H7 (cell line): ENCODE measurements around the gene TBCD. TPM values are rescaled to one million over a fixed set of nuclear protein-coding genes. Genes with fewer than 3 reads are reported as not detected.
A peak's percentile ranks its signal among the peaks of the same experiment; 100 is the strongest.

ENCODE experiments used
- DNase-seq: peaks from one replicate; pipeline ENCODE4 v3.0.0; 2012
- H3K27me3 ChIP-seq: 2 replicates; pipeline ENCODE4 v1.6.0; 2011; ENCODE audit warnings: mild to moderate bottlenecking, low read length; ENCODE audit not compliant: control insufficient read depth, insufficient read depth
- H3K36me3 ChIP-seq: replicated peaks from 2 replicates; pipeline ENCODE4 v1.5.1; 2011; ENCODE audit warnings: low read length; ENCODE audit not compliant: control insufficient read depth, insufficient read depth
- H3K4me3 ChIP-seq: 2 replicates; pipeline ENCODE4 v1.5.1; 2011; ENCODE audit warnings: low read depth, mild to moderate bottlenecking, control low read depth, low read length, moderate library complexity; ENCODE audit not compliant: insufficient read depth
- total RNA-seq: library from RNA; depleted of rRNA; stranded (reverse); fragments of >200 nt; shearing (Covaris generic); gene quantifications from 2 replicates; pipeline ENCODE4 v1.2.3, GENCODE V29; 2014

TBCD gene
- total RNA-seq, 1 experiment from 2014 or later: 74.1 TPM

GRCh38 chr17:82831041-82831817 is 79.4 kb downstream of the TBCD start:
- Histone ChIP-seq H3K36me3 (peaks cover 14% of the 10 kb centered on the region), H3K27me3 (no peaks in the 10 kb centered on the region), H3K4me3 (no peak overlapping the region)
- DNase-seq: peak; percentile 64

- no peak for DNase-seq
- no peaks in the 10 kb centered on the region for H3K27me3 ChIP-seq
- no peak overlapping the region for H3K4me3 ChIP-seq
- peaks cover 15% of the 10 kb centered on the region for H3K36me3 ChIP-seq
Observed at GRCh38 chr17:82831818-82832200, 79.9 kb downstream of the TBCD start.

- Histone ChIP-seq H3K36me3 (peaks cover 11% of the 10 kb centered on the region), H3K27me3 (no peaks in the 10 kb centered on the region), H3K4me3 (no peak overlapping the region)
- DNase-seq: peak; percentile 39
Observed at GRCh38 chr17:82832411-82832810, 80.5 kb downstream of the TBCD start.

GRCh38 chr17:82832881-82833475 is 81.1 kb downstream of the TBCD start:
- Histone ChIP-seq H3K4me3 (no peak overlapping the region), H3K27me3 (no peaks in the 10 kb centered on the region), H3K36me3 (peaks cover 6% of the 10 kb centered on the region)
- DNase-seq: peak; percentile 39

GRCh38 chr17:82835122-82835521 is 83.3 kb downstream of the TBCD start:
- DNase-seq: peak; percentile 38
- Histone ChIP-seq H3K36me3 (peaks cover 2% of the 10 kb centered on the region), H3K4me3 (no peak overlapping the region), H3K27me3 (no peaks in the 10 kb centered on the region)

- Histone ChIP-seq H3K4me3 (no peak overlapping the region), H3K27me3 (no peaks in the 10 kb centered on the region), H3K36me3 (peaks cover 2% of the 10 kb centered on the region)
- peak; percentile 60 for DNase-seq
Observed at GRCh38 chr17:82835766-82836512, 84.1 kb downstream of the TBCD start.

GRCh38 chr17:82836823-82837357 is 85.0 kb downstream of the TBCD start:
- DNase-seq: peak; percentile 66
- no peak overlapping the region for H3K4me3 ChIP-seq
- H3K27me3 ChIP-seq: no peaks in the 10 kb centered on the region
- peaks cover 2% of the 10 kb centered on the region for H3K36me3 ChIP-seq

- Histone ChIP-seq H3K27me3 (no peaks in the 10 kb centered on the region), H3K36me3 (peaks cover 2% of the 10 kb centered on the region), H3K4me3 (no peak overlapping the region)
- DNase-seq: no peak
Observed at GRCh38 chr17:82837586-82838320, 85.9 kb downstream of the TBCD start.

GRCh38 chr17:82838386-82839063 is 86.7 kb downstream of the TBCD start:
- Histone ChIP-seq H3K4me3 (no peak overlapping the region), H3K36me3 (peaks cover 2% of the 10 kb centered on the region), H3K27me3 (no peaks in the 10 kb centered on the region)
- DNase-seq: peak; percentile 20

- Histone ChIP-seq H3K27me3 (no peaks in the 10 kb centered on the region), H3K4me3 (no peak within 1 kb of the TSS), H3K36me3 (peaks cover 1% of the 10 kb centered on the region)
- peak; percentile 58 for DNase-seq
Observed at GRCh38 chr17:82839617-82840292, 87.9 kb downstream of the TBCD start, which contains the start of gene ZNF750. ZNF750 (minus strand) TSS chr17:82840022; CDS start chr17:82832454, 7,568 bp downstream.

- DNase-seq: peak; percentile 75
- no peaks in the 10 kb centered on the region for H3K27me3 ChIP-seq
- peaks cover 1% of the 10 kb centered on the region for H3K36me3 ChIP-seq
- no peak overlapping the region for H3K4me3 ChIP-seq
Observed at GRCh38 chr17:82840431-82840831, 88.6 kb downstream of the TBCD start.

- Histone ChIP-seq H3K36me3 (no peaks in the 10 kb centered on the region; the same call in none of the 2 replicates), H3K27me3 (no peaks in the 10 kb centered on the region), H3K4me3 (no peak overlapping the region)
- no peak for DNase-seq
Observed at GRCh38 chr17:82841921-82842596, 90.2 kb downstream of the TBCD start.
